NCI-H82 treated with DMSO at 0.1 percent for 48 hours (cell line): ENCODE data around the gene EN1.

Experiments
- DNase-seq: peaks from one replicate; lab custom pipeline; 2025; ENCODE audit not compliant: unreplicated experiment; lab: John Stamatoyannopoulos, UW

EN1 gene

DNA sequence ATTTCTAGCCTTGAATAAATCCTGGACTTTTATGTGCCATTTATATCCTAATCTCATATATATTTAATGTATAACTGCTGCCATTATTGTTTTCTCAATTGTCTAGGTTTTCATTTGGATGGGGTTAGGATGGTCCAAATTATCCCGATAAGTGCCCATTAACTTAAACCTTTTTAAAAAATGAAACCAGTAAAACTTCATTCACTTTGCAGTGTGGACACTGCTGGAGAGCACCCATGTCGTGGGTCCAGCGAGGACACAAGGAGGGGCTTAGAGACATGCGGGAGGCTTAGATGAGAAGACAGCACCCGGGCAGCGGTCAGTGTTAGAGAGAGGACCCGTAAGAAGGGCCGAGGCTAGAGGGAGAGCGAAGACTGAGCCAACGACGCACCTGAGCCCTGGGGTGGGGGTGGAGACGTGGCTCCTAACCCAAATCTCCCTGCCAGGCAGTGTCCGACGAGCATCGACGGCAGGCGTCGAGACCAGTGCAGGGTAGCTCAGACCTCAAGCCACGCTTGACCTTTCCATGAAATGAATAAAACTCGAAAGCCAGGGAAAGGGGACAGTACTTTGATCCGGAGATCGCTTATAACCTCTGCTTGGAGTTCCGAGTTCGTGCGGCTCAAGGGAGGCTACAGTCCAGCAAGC, 9.0 kb upstream of the EN1 start:
- DNase-seq = no peak

DNA sequence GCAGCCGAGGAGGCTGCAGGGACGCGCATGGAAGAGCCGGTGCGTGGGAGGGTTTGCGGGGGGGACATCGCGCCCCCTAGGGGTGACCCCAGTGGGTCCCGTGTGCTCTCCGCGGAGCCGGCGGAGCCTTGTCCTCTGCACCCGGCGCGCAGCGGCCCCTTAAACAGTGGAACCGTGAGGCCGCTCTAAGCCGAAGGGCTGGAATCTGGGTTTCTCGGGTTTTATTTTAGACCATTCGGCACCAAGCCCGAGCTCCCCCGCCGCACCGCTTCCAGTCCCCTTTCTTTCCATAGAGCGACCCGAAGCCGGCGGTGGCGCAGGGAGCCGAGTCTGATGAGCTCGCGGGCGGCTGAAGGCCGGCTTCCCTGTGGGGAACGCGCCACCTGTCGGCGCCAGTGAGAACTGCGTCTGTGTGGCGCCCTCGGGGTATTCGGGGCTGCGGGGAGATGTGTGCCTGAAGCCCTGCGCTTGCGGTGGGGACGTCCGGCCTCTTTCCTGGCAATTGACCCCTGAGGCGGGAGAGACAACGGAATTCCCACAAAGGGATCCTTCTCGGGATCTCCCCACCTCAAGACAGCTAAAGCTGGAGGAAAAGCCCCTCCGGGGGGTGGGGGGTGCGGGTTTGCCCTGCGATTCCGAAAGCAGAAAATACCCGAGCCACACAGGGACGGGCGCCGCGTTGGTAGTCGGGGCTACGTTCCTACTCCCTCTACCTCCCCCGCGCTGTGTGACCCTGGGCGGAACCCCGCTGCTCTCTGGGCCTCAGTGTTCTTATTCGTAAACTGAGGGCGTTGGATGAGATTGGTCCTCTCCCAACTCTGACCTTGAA, 8.2 kb upstream of the EN1 start:
- DNase-seq = peak; percentile 57

DNA sequence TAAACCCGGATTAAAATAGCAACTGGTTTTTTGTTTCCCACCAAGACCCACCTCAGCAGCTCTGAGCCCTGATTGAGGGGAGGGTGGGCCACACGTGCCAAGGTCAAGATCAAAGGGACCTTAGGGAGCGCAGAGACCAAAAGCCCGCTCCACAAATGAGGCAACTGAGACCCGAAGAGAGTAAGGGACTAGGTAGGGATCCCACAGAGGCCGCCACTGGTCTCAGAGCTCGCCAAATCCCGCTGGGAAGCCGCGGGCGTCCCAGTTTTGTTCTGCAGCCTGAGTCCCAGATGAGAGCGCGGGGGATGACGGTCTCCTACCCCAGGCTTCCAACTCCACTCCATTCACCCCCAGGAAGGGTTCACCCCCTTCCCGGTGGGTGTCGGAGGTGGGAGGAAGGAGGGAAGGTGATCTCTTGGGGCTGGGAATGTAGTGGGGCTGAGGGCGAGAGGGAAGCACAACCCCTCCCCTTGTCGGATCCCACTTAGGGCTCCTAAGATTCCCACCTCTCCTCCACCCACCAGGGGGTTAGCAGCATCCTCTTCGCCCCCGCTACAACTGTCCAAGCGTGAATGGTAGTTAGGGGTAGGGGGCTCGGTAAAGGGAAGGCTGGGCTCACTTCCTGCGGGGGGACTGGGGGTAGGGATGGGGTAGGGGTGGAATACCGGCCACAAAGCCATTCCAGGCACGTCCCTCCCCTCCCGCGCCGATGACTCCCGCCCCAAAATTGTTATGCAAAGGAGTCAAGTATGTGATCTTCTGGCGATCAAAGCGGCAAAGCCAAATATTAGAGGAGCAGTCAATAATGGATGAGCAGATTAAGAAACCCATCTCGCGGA, 7.3 kb upstream of the EN1 start:
- DNase-seq = no peak

DNA sequence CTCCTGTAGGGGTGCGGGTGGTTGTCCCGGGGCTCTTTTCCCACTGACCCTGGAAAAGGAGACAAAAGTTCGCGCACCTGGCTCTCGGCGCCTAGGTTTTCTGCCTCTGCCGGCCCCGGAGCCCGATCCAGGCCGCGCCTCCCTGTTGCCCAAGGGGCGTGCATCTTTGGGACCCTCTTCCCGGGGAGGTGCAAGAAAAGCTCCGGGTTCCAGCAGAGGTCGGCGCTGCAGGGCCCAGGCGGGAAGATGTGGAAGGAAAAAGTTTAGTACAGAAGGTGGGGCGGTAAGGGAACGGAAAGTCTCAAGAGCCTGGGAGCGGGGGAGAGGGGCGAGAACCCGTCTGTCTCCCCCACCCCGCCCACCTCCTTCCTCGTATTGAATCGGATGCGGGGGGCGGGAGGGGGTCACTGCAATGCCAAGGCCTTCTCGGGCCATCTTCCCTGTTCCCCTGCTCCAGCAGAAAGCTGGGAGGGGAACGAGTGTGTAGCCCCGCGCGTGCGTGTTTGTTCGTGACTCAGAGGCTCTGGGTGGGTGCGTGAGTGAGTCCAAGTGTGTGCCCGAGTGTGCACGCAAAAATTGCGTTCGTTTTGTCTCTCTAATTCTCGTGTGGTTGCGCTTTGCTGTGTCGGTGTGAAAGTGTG, 6.3 kb upstream of the EN1 start:
- no peak for DNase-seq

DNA sequence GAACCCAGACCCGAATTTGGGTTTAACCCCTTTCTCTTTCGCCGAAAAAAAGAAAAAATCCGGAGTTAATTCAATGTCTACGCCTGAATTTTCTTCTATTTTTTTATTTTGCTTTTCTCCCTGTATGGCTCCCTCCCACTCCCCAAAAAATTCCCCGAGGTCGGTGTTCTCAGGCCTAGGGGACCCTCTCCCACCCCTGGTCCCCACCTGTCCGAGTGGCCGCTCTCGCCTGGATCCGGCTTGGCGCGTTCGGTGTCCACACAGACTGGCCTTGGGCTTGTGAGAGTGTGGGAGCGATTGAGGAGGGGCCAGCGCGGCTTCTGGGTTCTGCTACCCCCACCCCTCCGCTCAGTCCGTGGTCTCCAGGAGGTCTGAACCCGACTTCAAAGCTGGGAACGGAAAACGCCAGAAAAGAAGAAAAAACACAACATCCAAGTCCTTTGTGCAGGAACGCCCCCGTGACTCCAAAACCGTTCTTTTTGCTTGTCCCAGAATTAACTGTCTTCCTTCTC, 5.7 kb upstream of the EN1 start:
- DNase-seq = no peak

DNA sequence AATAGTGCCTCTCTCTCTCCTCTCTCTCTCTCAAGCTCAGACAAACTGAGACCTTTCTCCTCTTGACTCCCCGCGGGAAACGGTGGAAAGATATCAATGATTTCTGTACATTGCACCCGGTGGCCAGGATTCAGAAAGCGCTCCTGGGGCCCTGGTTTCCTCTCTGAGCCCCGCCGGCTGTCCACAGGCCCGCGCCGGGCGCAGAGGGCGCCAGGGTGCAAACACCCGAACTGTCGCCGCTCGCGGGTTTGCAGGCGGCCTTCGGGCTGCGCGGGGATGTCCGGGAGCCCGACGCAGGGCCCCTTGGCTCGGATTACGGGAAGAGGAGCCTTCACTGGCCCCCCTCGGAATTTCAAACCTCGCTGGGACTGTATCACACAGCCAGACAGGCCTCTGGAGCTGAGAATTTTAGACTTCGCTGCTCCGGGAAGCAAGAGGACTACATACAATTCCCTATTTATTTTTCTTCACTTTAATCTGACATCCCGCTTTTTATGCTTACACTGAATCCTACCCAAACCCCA, 5.2 kb upstream of the EN1 start:
- no peak for DNase-seq

DNA sequence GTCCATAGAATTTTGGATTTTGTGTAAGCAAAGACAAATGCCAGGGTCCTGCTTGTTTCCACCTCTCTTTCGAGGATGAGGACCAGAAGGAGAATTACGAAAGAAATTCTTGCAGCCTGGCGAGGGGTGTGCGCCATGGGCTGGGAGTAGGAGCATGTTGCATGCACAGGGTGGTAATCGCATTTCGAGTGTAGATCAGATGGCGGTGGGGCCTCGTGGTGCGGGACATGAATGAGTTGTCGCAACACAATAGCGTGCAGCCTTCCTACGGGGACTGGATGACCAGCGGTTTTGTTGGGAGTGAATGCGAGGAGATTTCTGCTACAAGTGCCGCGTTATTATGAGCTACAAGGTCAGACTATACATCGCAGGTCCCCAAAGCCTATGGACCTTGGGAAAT, 4.2 kb upstream of the EN1 start:
- DNase-seq = peak; percentile 33

DNA sequence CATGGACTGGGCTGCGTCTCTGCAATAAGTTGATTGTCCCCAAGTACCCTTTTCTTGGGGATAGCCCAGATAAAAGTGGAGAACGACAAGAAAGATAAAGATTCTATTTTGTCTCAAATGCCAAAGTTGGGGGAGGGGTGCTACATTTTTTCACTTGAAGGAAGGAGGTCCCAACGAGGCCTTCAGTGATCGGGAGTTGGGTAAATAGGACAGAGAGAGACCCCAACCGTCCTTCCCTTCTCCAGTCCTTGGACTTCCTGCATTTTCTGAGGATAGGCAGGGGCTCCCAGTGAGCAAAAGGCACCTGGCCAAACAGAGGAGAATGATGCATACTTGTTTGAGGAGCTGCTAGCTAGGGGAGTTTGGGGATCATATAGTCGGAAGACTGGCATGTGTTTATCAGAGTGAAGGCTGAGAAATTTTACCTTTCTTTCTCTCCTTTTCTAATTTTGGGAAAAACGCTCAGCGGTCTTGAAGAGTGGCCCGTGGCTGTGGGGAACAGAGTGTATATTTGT, 3.5 kb upstream of the EN1 start:
- no peak for DNase-seq

DNA sequence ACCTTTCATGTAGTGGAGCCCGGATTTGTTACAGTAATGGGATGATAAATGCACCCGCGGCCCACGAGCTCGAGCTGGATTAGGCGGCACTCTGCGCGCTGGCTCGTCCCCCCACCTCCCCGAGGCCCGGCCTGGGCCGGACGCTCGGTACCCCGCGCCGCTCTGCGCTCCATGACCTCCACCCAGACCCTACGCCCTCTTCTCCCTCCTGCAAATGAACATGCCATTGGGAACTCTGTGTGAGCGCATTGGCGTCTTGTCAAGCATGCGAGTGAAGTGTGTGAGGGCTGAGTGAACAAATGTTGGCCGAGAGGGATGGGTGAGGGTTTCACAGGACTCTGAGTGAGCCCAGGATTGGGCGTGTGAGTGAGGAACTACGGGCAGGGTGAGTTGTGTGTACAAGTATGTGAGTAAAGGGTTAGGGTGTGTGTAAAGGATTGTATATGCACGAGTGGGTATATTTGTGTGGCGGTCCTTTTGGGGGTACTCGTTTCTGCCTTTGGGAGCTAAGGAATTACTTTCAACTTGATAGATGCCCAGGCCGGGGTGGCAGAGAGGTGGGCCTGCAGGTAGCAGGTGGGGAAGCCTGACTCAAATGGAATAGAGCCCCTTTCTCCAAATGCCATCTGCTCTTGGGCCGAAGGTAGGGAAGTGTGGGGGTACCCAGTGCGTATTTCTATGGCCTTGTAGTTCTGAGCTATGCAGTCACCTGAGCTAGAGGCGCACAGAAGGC, 2.9 kb upstream of the EN1 start:
- no peak for DNase-seq

DNA sequence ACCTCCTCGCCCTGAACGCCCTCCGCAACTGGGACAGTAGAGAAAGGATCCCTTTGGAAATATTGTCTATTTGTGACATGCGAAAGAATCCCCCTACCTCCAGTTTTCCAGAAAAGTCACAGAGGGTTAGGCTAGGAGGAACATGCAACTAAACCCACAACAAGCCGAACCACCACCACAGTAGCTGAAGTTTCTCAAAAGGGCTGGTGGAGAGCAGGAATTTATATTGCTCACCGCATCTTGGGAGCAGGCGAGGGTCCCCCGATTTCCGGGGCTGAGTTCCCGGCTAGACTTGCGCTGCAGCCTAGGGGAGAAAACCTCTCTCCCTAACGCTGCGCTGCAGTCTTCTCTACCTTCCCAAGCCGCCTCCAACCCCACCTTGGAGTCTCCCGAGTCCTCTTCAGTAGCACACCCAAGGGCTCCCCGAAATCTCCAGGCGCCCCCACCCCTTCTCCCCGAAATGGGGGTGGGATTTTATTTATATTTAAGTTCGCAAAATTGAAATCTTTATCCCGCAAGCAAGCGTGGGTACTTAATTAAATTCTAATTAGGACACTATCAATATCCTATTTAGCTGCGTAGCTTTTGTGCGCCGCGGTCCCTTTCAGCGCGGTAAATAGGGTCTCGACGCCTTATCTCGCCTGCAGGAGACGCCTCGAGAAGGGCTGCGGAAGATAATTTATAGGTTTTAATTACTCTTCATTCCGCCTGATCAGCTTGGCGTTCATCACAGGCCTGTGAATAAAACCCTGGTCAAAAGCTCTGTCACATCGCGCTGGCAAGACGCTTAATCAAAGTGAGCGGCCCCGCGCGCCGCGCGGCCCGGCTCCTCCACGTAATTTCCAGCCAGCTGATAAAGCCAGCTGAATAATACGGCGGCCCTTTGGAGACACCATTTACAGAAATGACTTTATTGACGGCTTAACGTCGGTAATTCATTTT, 2.0 kb upstream of the EN1 start:
- DNase-seq = no peak

DNA sequence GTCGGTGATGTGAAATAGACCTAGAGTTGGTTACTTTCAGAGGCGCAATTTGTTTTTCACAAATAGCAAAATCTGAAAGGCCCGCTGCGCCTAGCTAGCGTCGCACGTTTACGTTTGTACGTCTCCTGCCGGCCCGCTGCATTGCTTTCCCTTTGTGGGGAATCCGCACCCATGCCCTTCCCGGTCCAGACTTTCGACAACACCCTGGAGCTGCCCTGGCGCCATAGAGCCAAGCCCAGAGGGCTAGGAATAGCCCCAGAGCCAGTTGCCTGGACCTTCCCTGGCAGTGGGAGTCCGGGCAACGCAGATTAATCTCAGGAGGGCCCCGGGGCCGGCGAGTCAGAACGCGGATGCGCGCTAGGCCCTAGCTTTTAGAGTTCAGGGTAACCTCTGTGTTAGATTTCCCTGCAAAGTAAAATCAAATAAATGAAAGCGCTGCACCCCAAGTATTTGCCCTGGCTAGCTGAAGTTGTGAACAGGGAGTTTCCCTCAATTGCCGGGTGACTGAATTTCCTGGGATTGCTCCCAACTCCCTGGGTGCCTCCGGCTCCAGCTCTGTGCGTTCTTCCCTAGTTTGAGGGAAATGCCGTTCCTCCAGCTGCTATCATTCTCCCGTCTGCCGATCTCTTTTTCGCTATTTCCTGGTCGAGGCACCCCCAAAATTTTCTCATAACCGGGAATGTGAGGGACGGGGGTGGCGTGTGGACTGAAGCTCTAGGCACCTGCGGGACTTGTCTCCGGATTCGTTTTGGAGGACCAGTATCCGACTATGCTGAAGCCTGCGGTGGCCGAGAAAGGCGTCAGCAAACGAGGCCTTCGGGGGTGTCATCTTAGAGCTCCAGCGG, 1.2 kb upstream of the EN1 start:
- DNase-seq = no peak

DNA sequence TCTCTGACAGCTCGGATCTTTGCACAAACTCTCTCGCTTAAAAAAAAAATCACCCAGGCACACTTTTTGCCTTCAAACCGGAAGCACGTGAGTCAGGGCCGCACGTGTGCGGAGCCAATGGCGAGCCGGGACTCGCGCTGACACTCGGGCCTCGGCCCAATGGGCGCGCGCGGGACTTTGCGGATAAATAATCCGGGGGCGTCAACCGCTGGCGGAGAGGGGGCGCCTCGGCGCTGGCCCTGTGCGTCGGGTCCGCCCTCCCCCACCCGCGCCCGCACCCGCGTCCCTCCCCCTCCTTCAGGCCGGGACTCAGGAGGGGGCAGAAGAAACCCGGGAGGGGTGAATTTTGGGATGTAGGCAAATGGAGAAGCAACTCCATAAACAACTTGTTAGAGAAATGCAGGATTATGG, 319 bp upstream of the EN1 start:
- peak; percentile 31 for DNase-seq

DNA sequence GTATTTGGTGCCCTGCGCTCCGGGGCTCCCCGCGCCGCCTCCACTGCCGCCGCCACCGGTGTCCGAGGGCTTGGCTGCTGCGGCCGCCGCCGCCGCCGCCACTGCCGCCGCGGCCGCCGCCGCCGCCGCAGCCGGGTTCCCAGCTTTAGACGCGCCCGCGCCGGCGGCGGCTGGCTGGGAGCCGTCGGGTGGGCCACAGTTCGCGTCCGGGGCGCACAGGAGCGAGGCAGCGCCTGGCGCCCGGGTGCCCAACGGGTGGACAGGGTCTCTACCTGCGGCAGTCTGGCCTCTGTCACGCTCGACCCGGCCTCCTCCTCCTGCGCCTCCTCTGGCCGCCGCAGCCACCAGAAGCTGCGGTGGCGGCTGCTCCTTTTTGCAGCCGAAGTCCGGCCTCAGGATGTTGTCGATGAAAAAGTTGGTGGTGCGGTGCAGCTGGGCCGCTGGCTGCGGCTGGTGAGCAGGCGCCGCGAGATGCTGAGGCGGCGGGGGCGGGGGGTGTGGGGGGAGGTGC, 951 bp downstream of the EN1 start:
- DNase-seq = no peak

DNA sequence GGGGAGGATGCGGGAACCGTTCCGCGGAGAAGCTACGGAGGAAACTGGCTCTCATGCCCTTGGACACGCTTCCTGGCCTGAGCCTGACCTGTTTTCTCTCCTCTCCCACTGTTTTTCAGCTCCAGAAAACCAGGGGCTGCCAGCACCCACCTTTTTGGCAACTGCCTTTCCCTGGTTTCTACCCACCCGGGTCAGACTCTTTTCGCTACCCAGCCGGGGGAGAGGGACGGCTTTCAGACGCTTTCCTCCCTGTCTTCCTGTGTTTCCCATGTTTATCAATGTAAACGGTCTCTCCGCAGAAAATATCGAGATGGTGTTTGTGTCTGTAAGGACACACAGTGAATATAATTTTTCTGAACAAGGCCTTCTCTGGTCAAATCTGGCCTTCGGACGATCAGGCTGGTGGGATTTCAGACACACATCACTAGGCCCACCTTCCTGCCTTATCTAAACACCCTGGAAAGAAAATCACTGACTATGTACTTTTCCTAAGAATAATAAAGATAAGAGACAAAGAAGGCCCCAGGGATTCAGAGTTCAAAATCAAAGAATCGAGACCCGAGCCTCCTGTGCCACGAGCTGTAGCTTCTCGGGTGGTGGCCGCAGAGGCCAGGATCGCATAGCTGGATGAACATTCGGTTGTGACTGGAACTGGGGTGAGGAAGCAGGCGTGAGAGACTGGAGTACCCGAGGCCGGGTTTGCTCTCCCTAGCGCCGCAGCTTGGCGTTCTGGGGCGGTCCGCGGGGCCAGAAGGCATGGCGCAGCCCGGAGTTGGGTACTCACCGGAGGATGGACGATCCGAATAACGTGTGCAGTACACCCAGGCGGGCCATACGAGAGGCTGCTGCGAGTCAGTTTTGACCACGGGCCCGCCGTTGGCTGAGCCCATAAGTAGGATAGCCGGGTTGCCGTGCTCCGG, 1.7 kb downstream of the EN1 start:
- DNase-seq = no peak

DNA sequence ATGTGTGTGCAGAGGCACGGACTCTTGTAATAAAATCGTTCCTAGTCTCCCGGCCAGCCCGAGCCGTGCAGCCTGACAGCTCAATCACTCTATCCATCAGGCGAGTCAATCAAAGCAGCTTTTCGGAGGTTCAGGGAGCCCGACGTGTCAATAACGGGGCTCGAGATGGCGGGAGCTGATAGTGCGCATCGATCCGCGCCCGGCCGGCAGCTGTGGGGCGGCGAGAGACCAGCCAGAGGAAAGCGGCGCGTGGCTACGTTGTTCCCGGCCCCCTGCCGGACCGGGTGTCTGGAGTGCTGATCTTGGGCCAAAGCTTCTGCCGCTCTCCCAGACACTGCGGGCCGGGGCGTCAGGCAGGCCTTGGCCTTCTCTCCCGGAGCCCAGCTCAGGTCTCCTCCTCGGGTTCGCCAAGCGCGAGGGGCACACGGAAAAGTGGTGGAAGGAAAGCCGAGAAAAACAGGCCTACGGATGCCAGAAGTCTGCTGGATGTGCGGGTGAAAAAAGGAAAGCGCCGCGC, 2.4 kb downstream of the EN1 start:
- no peak for DNase-seq

DNA sequence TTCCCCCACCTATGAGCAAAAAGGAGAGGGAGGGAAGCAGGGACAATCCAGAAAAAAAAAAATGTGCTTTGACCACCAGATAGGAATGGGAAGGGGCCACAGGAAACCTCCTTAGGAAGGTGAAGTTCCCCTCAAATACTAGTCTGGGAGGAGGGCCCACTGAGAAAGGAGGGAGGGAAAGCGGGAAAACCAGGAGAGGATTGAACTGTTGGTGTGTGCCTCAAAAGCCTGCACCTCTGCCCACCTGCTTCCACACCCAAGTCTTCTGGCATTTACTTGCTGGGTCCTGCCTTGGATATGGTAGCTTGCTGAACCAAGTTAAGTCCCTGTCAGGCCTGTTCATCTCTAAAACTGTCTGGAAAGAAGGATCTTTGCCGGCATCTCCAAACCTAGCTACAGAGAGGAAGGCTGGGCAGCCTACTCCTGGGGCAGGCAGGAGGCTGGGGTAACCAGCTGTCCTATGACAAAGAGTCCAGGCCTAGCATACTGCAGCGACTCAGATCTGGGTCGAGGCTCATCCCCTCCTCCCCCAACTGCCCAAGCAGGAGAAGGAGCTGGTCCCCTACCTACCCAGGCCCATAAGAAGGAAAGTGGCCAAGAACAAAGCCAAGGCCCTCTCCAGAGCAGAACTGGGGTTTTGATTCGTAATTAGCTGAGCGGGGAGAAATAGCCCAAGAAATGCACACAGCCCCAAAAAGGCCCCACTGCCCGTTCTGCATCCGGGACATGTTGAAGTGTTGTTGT, 3.0 kb downstream of the EN1 start:
- no peak for DNase-seq
